Measurements from ENCODE around the gene ISG15. TPM values are rescaled to one million over a fixed set of nuclear protein-coding genes. Genes with fewer than 3 reads are reported as not detected.

Gene ISG15
- total and polyA plus RNA-seq, 9 of the 15 experiments (the other 6 are each of a cell fraction or from before 2014, with no cell fraction given) = 0.40 to 58.3 (median 12.2) TPM

DNA sequence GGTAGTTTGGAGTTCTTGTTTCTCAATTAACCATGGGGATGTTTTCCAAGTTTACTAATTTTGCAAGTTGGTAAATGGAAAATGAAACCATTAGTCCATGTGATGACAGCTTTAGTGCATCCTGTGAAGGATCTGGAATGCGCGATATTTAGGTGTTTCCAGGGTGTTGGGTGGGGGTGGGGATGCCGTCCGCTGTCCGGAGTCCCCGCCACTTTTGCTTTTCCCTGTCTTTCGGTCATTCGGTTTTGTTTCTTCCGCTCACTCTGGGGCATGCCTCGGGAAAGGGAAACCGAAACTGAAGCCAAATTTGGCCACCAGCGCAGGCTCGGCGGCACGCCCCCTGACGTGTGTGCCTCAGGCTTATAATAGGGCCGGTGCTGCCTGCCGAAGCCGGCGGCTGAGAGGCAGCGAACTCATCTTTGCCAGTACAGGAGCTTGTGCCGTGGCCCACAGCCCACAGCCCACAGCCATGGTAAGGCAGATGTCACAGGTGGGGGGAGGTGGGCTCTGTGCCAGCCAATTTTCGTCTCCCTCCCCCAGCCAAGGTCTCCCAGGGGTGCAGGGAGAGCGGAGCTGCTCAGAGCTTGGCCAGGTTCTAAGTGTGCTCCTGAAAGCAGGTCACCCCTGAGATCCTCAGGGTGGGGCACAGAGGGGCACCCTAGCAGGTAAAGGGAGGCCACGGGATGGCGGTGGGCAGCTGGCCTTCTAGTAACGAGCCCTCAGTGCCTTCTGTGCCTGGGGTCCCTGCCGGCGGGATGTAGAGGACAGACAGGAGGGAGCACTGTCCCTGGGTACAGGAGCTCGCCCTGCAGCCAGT lies at the start of gene ISG15 (continued):
- TF ChIP-seq TAF7 (tag; IDR thresholded peaks at IDR 0.05) (no peak; the same call in 1 of the 2 replicates), MAFG (tag; conservative IDR thresholded peaks at IDR 0.05) (no peak), ZSCAN29 (IDR thresholded peaks at IDR 0.05) (no peak), ESRRA (IDR thresholded peaks at IDR 0.05; ENCODE audit: borderline replicate concordance, low read depth) (0 out of 2 replicates have a peak, but pooled peaks have one; percentile 22), MED1 (CRISPR knock-in tag; IDR thresholded peaks at IDR 0.05; ENCODE audit: borderline replicate concordance) (no peak), TCF3 (CRISPR knock-in tag; IDR thresholded peaks at IDR 0.05) (peak; percentile 27; the same call in 1 of the 2 replicates), GABPA (tag; conservative IDR thresholded peaks at IDR 0.05; ENCODE audit: low read depth) (peak; percentile 62), ZNF431 (CRISPR knock-in tag; IDR thresholded peaks at IDR 0.05) (no peak), ZKSCAN1 (IDR thresholded peaks at IDR 0.05; ENCODE audit: low read depth, low read length) (no peak), TARDBP (IDR thresholded peaks at IDR 0.05) (no peak), KLF10 (CRISPR knock-in tag; IDR thresholded peaks at IDR 0.05) (no peak)
- TF ChIP-seq, protein P1, sequence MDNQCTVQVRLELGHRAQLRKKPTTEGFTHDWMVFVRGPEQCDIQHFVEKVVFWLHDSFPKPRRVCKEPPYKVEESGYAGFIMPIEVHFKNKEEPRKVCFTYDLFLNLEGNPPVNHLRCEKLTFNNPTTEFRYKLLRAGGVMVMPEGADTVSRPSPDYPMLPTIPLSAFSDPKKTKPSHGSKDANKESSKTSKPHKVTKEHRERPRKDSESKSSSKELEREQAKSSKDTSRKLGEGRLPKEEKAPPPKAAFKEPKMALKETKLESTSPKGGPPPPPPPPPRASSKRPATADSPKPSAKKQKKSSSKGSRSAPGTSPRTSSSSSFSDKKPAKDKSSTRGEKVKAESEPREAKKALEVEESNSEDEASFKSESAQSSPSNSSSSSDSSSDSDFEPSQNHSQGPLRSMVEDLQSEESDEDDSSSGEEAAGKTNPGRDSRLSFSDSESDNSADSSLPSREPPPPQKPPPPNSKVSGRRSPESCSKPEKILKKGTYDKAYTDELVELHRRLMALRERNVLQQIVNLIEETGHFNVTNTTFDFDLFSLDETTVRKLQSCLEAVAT (IDR thresholded peaks at IDR 0.05) = no peak; a peak in 1 of 4 replicates
- TF ChIP-seq, protein P2, sequence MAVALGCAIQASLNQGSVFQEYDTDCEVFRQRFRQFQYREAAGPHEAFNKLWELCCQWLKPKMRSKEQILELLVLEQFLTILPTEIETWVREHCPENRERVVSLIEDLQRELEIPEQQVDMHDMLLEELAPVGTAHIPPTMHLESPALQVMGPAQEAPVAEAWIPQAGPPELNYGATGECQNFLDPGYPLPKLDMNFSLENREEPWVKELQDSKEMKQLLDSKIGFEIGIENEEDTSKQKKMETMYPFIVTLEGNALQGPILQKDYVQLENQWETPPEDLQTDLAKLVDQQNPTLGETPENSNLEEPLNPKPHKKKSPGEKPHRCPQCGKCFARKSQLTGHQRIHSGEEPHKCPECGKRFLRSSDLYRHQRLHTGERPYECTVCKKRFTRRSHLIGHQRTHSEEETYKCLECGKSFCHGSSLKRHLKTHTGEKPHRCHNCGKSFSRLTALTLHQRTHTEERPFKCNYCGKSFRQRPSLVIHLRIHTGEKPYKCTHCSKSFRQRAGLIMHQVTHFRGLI (CRISPR knock-in tag; IDR thresholded peaks at IDR 0.05) = no peak
- TF ChIP-seq, protein P3, sequence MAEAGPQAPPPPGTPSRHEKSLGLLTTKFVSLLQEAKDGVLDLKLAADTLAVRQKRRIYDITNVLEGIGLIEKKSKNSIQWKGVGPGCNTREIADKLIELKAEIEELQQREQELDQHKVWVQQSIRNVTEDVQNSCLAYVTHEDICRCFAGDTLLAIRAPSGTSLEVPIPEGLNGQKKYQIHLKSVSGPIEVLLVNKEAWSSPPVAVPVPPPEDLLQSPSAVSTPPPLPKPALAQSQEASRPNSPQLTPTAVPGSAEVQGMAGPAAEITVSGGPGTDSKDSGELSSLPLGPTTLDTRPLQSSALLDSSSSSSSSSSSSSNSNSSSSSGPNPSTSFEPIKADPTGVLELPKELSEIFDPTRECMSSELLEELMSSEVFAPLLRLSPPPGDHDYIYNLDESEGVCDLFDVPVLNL (CRISPR knock-in tag; IDR thresholded peaks at IDR 0.05; ENCODE audit: low read depth) = no peak
- TF ChIP-seq, protein P4, sequence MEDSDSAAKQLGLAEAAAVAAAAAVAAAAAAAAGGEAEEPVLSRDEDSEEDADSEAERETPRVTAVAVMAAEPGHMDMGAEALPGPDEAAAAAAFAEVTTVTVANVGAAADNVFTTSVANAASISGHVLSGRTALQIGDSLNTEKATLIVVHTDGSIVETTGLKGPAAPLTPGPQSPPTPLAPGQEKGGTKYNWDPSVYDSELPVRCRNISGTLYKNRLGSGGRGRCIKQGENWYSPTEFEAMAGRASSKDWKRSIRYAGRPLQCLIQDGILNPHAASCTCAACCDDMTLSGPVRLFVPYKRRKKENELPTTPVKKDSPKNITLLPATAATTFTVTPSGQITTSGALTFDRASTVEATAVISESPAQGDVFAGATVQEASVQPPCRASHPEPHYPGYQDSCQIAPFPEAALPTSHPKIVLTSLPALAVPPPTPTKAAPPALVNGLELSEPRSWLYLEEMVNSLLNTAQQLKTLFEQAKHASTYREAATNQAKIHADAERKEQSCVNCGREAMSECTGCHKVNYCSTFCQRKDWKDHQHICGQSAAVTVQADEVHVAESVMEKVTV (CRISPR knock-in tag; IDR thresholded peaks at IDR 0.05) = no peak
- TF ChIP-seq, protein P5, sequence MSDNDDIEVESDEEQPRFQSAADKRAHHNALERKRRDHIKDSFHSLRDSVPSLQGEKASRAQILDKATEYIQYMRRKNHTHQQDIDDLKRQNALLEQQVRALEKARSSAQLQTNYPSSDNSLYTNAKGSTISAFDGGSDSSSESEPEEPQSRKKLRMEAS (CRISPR knock-in tag; IDR thresholded peaks at IDR 0.05) = peak; percentile 80
- TF ChIP-seq, protein P6, sequence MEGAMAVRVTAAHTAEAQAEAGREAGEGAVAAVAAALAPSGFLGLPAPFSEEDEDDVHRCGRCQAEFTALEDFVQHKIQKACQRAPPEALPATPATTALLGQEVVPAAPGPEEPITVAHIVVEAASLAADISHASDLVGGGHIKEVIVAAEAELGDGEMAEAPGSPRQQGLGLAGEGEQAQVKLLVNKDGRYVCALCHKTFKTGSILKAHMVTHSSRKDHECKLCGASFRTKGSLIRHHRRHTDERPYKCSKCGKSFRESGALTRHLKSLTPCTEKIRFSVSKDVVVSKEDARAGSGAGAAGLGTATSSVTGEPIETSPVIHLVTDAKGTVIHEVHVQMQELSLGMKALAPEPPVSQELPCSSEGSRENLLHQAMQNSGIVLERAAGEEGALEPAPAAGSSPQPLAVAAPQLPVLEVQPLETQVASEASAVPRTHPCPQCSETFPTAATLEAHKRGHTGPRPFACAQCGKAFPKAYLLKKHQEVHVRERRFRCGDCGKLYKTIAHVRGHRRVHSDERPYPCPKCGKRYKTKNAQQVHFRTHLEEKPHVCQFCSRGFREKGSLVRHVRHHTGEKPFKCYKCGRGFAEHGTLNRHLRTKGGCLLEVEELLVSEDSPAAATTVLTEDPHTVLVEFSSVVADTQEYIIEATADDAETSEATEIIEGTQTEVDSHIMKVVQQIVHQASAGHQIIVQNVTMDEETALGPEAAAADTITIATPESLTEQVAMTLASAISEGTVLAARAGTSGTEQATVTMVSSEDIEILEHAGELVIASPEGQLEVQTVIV (CRISPR knock-in tag; IDR thresholded peaks at IDR 0.05; ENCODE audit: borderline replicate concordance) = no peak
- TF ChIP-seq, protein P7, sequence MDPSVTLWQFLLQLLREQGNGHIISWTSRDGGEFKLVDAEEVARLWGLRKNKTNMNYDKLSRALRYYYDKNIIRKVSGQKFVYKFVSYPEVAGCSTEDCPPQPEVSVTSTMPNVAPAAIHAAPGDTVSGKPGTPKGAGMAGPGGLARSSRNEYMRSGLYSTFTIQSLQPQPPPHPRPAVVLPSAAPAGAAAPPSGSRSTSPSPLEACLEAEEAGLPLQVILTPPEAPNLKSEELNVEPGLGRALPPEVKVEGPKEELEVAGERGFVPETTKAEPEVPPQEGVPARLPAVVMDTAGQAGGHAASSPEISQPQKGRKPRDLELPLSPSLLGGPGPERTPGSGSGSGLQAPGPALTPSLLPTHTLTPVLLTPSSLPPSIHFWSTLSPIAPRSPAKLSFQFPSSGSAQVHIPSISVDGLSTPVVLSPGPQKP (CRISPR knock-in tag; IDR thresholded peaks at IDR 0.05) = no peak
